NB4 (cell line): ENCODE results near the gene INCA1.

Experiments used
- MYC ChIP-seq: IDR thresholded peaks from 2 replicates; pipeline ENCODE4 v1.6.1; 2011; ENCODE audit warnings: low read depth, low read length
- POLR2A ChIP-seq: IDR thresholded peaks from 2 replicates; pipeline ENCODE4 v1.6.1; 2011; ENCODE audit warnings: mild to moderate bottlenecking; ENCODE audit not compliant: insufficient read length; ENCODE audit errors: extremely low read depth
- TF ChIP-seq, protein P1 (sequence below): IDR thresholded peaks from one replicate; pipeline ENCODE4 v1.5.1; 2012; ENCODE audit warnings: low read depth, low read length
- TF ChIP-seq, protein P2 (sequence below): IDR thresholded peaks from 2 replicates; pipeline ENCODE4 v1.6.1; 2011; ENCODE audit warnings: low read depth, low read length

DNA sequence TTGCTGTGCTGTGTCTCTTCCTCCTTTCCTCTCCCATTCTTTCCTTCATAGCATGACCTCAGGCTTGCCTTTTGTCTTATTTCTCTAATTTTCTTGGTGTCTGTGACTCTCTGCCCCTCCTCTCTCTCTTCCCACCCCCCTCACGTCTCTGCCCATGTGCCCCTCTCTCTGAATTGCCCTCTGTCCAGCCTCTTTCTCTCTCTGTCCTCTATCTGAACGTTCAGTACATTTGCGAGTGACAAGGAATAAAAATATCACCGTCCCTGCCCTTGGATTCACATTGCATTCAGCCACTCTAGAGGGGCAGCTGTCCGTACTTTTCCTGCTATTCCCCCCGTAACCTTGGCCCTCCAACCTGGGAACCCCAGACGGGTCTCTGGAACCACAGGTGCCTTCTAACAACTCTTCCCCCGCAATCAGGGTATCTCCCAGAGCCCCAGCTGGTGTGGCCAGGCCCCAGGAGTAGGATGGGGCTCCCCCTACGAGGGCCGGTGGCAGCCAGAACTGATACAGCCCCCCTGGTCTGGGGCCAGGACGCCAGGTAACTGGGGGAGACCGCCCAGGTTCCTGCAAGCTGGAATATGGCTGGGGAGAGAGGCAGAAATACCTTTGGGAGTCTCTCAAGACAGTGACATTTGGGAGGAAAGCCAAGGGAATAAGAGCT lies 2.2 kb upstream of the INCA1 start:
- TF ChIP-seq, protein P1, sequence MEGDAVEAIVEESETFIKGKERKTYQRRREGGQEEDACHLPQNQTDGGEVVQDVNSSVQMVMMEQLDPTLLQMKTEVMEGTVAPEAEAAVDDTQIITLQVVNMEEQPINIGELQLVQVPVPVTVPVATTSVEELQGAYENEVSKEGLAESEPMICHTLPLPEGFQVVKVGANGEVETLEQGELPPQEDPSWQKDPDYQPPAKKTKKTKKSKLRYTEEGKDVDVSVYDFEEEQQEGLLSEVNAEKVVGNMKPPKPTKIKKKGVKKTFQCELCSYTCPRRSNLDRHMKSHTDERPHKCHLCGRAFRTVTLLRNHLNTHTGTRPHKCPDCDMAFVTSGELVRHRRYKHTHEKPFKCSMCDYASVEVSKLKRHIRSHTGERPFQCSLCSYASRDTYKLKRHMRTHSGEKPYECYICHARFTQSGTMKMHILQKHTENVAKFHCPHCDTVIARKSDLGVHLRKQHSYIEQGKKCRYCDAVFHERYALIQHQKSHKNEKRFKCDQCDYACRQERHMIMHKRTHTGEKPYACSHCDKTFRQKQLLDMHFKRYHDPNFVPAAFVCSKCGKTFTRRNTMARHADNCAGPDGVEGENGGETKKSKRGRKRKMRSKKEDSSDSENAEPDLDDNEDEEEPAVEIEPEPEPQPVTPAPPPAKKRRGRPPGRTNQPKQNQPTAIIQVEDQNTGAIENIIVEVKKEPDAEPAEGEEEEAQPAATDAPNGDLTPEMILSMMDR: no peak
- TF ChIP-seq POLR2A: no peak
- TF ChIP-seq, protein P2, sequence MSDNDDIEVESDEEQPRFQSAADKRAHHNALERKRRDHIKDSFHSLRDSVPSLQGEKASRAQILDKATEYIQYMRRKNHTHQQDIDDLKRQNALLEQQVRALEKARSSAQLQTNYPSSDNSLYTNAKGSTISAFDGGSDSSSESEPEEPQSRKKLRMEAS: no peak
- TF ChIP-seq MYC: no peak
